Coronary artery (tissue), 2 donors: ENCODE measurements around the gene NCAPD3.
A peak's percentile ranks its signal among the peaks of the same experiment; 100 is the strongest.
"Not testable (repeated sequence)": the region's sequence is repeated elsewhere in the genome, so short reads cannot be mapped to it uniquely, and the experiment has no call there.

Source experiments
- DNase-seq: peaks from one replicate; pipeline ENCODE4 v3.0.0-alpha.2; 2017; ENCODE audit warnings: low spot score
- H3K27ac ChIP-seq, 2 donors: fragments of 200-600 bp; sonication (generic); one replicate each; pipeline ENCODE4 v1.5.1; 2016 to 2019
- H3K4me3 ChIP-seq: fragments of 200-600 bp; sonication (generic); 2 replicates; pipeline ENCODE4 v1.5.1; 2016; ENCODE audit warnings: mild to moderate bottlenecking, moderate library complexity
- TF ChIP-seq, protein P1 (sequence below): fragments of 200-600 bp; sonication (generic); IDR thresholded peaks from one replicate; pipeline ENCODE4 v1.5.1; 2019; ENCODE audit warnings: antibody characterized with exemption

NCAPD3 gene

DNA sequence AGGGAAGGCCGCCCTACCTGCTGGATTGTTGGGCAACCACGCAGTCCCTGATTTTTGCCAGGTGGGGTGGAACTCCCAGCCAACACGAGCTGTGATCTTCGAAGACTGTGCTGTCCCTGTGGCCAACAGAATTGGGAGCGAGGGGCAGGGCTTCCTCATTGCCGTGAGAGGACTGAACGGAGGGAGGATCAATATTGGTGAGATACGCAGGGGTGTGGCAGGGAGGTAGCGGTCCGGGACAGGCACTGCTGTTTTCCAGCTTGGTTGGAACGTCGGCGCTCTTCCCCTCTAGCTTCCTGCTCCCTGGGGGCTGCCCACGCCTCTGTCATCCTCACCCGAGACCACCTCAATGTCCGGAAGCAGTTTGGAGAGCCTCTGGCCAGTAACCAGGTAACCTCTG, 37.2 kb upstream of the NCAPD3 start:
- TF ChIP-seq, protein P1, sequence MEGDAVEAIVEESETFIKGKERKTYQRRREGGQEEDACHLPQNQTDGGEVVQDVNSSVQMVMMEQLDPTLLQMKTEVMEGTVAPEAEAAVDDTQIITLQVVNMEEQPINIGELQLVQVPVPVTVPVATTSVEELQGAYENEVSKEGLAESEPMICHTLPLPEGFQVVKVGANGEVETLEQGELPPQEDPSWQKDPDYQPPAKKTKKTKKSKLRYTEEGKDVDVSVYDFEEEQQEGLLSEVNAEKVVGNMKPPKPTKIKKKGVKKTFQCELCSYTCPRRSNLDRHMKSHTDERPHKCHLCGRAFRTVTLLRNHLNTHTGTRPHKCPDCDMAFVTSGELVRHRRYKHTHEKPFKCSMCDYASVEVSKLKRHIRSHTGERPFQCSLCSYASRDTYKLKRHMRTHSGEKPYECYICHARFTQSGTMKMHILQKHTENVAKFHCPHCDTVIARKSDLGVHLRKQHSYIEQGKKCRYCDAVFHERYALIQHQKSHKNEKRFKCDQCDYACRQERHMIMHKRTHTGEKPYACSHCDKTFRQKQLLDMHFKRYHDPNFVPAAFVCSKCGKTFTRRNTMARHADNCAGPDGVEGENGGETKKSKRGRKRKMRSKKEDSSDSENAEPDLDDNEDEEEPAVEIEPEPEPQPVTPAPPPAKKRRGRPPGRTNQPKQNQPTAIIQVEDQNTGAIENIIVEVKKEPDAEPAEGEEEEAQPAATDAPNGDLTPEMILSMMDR: no peak
- Histone ChIP-seq H3K27ac (no peak overlapping the region), H3K4me3 (no peak overlapping the region)
- no peak for DNase-seq

DNA sequence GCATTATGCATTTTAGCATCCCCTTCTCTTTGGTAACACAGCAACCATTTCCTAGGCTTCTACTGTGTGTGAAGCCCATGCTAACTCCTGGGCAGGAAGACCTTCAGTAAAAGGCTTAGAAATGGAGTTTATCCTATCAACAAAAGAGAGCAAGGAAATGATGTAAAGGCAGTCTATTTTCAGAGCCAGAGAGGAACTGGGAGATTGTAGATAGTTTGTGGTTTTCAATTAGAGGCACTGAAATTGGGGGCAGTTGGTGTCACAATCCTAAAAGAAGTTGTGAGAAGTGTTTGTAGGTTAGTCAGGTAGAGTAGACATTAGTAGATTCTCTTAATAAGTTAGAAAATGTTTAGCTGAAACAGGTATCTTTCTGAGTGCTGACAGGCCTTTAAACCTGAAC, 36.7 kb upstream of the NCAPD3 start:
- Histone ChIP-seq H3K4me3 (no peak overlapping the region), H3K27ac (no peak overlapping the region)
- no peak for DNase-seq
- TF ChIP-seq, protein P1: no peak

DNA sequence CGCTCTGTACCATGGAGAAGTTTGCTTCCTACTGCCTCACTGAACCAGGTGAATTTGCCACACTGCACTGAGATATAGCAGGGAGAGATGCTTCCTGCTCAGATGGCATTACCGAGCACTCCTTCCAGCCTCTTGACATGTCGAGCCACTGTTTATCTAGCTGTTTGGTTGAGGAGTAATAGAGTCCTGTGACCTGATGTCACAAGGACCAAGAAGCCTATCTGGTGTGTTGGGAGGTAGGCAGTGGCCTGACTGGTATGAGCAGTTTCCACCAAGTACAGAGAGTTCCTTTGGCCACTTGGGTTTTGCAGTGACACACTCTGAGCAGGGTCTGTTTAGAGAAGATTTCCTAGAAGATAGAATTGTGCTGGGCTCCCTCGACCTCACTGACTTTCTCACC, 34.8 kb upstream of the NCAPD3 start:
- H3K4me3 ChIP-seq: no peak overlapping the region
- TF ChIP-seq, protein P1: no peak
- no peak for DNase-seq
- H3K27ac ChIP-seq: no peak overlapping the region

DNA sequence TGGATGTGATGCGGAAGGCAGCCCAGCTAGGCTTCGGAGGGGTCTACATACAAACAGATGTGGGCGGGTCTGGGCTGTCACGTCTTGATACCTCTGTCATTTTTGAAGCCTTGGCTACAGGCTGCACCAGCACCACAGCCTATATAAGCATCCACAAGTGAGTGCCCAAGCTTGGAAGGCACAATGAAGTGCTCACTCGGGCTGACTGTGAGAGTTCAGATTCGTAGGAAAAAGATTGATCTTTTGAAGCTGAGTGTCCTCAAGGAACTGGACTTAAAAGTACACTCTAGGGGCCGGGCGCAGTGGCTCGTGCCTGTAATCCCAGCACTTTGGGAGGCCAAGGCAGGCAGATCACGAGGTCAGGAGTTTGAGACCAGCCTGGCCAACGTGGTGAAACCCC, 33.3 kb upstream of the NCAPD3 start:
- Histone ChIP-seq H3K4me3 (no peak overlapping the region), H3K27ac (no peak overlapping the region)
- DNase-seq: no peak
- TF ChIP-seq, protein P1: no peak

DNA sequence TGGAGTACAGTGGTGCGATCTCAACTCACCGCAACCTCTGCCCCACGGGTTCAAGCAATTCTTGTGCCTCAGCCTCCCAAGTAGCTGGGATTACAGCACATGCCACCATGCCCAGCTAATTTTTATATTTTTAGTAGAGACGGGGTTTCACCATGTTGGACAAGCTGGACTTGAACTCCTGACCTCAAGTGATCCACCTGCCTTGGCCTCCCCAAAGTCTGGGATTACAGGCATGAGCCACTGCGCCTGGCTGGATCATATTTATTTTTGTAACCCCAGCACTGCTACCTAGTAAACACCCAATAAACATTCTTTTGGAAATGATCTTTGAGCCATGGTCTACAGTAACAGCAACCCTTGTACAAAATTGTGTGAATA, 31.4 kb upstream of the NCAPD3 start:
- not testable (repeated sequence) for DNase-seq, H3K4me3 ChIP-seq, H3K27ac ChIP-seq

DNA sequence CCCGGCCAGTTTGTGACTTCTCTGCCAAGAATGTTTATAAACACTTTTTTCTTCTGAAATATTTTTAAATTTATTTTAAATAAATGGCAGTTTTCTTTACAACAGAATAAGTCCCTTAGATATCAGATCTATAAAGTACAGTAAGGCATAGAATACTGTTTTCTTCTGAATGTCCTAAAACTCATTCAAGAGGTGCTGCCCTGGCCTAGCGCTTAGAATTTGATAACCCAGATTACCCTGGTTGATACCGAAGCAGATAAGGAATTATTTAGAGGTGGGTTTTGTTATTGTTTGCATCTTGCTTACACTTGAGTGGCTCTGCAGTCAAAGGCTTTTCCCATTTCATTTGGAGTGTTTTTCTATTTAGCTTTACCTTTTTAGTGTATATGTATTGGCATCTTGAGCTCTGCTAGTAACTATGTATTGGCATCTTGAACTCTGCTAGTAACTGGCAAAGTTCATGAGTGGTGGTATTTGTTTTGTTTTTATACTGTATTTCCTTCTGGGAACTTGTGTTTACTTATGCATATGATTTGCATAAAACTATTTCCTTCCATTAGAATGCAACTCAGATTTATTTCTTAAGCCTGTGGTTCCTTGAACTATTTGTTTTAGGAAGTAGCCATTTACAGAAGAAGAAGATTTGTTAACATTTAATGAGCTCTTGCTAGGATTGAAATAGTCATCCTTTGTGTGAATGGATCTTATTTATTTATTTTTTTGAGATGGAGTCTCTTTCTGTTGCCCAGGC, 30.8 kb upstream of the NCAPD3 start:
- TF ChIP-seq, protein P1: no peak
- no peak for DNase-seq
- Histone ChIP-seq H3K27ac (no peak overlapping the region), H3K4me3 (peak overlapping the region; percentile 99)

DNA sequence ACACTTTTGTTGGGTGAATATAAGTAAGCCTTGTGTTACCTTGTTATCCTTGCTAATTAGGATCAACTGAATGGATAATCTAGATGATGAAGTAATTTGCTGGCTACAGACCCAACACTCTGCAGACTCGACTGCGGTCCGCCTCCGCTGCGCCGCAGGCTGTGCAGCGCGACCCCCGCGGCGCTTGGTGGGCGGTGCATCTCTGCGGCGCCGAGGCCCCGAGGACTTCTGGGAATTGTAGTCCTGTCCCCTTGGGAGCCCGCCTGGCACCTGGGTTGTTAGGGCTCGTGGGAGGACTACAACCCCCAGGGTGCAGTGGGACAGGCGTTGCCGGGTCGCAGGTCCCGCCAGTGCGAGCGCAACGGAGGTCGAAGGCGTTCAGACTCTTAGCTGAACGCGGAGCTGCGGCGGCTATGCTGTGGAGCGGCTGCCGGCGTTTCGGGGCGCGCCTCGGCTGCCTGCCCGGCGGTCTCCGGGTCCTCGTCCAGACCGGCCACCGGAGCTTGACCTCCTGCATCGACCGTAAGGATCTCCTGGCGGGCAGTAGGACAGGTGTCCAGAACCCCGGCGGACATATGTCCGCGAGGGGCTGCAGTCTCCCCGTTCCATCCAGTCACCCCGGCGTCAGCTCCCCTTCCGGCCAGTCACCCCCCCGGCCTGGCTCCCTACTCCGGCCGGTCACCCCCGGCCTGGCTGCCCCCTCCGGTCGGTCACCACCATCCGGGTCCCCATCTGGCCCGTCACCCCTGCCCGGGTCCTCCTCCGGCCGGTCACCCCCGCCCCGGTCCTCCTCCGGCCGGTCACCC, 29.6 kb upstream of the NCAPD3 start, which contains the start of the genes ACAD8 and THYN1:
Gene ACAD8, plus strand, starts transcription at position 381 of the 806 bp plus-strand sequence. Its CDS starts 33 bp downstream, at position 414.
Gene THYN1, minus strand, starts transcription at position 165 of the 806 bp plus-strand sequence. CDS start 470 bp downstream, outside the sequence.
- TF ChIP-seq, protein P1: no peak
- peak within 1 kb of the TSS in 1 of 2 donors; percentile 86 for H3K27ac ChIP-seq
- peak; percentile 96 for DNase-seq
- H3K4me3 ChIP-seq: peak within 1 kb of the TSS; percentile 99
